ENCODE results near the gene CREB3L1.

Gene CREB3L1

DNA sequence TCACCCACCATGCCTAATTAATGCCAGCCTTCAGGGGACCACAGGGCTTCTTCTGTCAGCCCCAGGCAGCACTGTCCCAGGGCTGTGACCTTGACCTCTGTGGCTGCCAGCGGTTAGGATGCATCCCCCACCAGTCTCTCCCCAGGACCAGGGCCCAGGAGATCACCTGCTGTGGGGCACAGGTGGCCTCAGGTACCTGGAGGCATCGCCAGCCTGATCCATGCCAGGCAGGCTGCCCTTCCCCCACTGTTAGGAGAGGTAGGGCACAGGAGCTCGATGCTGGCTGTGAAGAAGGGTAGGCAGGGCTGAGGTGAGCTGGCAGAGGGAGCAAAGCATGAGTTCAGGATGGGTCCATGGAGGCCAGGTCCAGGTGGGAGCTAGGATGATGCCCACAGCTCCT, 87.3 kb downstream of the CREB3L1 start:
- Histone ChIP-seq H2BK120ac (ENCODE audit: insufficient read depth, low read length, poor library complexity) (no peak overlapping the region), H3K27ac (ENCODE audit: low read depth, low read length) (no peak overlapping the region), H3K27me3 (ENCODE audit: insufficient read depth, low read length) (no peaks in the 10 kb centered on the region), H4K12ac (ENCODE audit: low read depth, low read length) (no peak overlapping the region), H3K23ac (ENCODE audit: low read length) (no peak overlapping the region), H3K9ac (ENCODE audit: low read length) (no peak overlapping the region), H3K4ac (ENCODE audit: low read depth, low read length) (no peak overlapping the region), H3K4me1 (ENCODE audit: control insufficient read depth in 1 of 2, insufficient read depth in 2 of 2, low read length in 2 of 2) (peaks cover 7 to 18% of the 10 kb centered on the region in 2 experiments), H3K36me3 (ENCODE audit: control insufficient read depth in 1 of 2, insufficient read depth in 2 of 2, low read length in 2 of 2) (peaks cover 21 to 27% of the 10 kb centered on the region in 2 experiments), H3K4me3 (ENCODE audit: low read depth, low read length) (no peak overlapping the region), H2AFZ (ENCODE audit: insufficient read depth, low read length, poor library complexity) (no peak overlapping the region), H3K18ac (ENCODE audit: low read length) (no peak overlapping the region), H3K9me3 (ENCODE audit: insufficient read depth, low read depth, low read length) (no peaks in the 10 kb centered on the region), H2BK5ac (ENCODE audit: low read depth, low read length, poor library complexity) (no peak overlapping the region), H3K79me1 (ENCODE audit: low read length) (no peaks in the 10 kb centered on the region), H3K14ac (ENCODE audit: low read length) (no peak overlapping the region), H4K91ac (ENCODE audit: low read depth, low read length) (no peak overlapping the region), H2BK12ac (ENCODE audit: low read length) (no peak overlapping the region), H2AK5ac (ENCODE audit: low read length) (no peak overlapping the region), H4K8ac (ENCODE audit: low read depth, low read length) (no peak overlapping the region), H3K79me2 (ENCODE audit: control insufficient read depth, insufficient read depth, low read length, poor library complexity) (peaks cover 2% of the 10 kb centered on the region), H3K4me2 (ENCODE audit: low read length) (no peak overlapping the region)
- DNase-seq, result no peak
- no CpG with 5 or more reads among the region's 3 CpGs for WGBS (ENCODE audit: extremely low coverage, insufficient coverage, insufficient read length)

DNA sequence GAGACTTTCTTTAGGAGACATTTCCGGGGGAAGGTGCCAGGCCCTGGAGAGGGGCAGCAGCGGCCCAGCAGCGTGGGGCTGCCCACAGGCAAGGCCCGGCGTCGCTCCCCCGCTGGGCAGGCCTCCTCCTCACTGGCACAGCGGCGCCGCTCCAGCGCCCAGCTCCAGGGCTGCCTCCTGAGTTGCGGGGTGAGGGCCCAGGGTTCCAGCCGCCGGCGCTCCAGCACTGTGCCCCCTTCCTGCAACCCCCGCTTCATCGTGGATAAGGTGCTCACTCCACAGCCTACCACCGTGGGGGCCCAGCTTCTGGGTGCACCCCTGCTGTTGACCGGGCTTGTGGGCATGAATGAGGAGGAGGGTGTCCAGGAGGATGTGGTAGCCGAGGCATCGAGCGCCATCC, 88.8 kb downstream of the CREB3L1 start:
- Histone ChIP-seq H3K4me1 (ENCODE audit: control insufficient read depth in 1 of 2, insufficient read depth in 2 of 2, low read length in 2 of 2) (peaks cover 7 to 15% of the 10 kb centered on the region in 2 experiments), H4K12ac (ENCODE audit: low read depth, low read length) (no peak overlapping the region), H3K36me3 (ENCODE audit: control insufficient read depth in 1 of 2, insufficient read depth in 2 of 2, low read length in 2 of 2) (peaks cover 31 to 37% of the 10 kb centered on the region in 2 experiments), H4K91ac (ENCODE audit: low read depth, low read length) (no peak overlapping the region), H3K9ac (ENCODE audit: low read length) (no peak overlapping the region), H3K4me3 (ENCODE audit: low read depth, low read length) (no peak overlapping the region), H2AK5ac (ENCODE audit: low read length) (no peak overlapping the region), H3K27me3 (ENCODE audit: insufficient read depth, low read length) (no peaks in the 10 kb centered on the region), H3K9me3 (ENCODE audit: insufficient read depth, low read depth, low read length) (no peaks in the 10 kb centered on the region), H3K79me2 (ENCODE audit: control insufficient read depth, insufficient read depth, low read length, poor library complexity) (peaks cover 2% of the 10 kb centered on the region), H3K27ac (ENCODE audit: low read depth, low read length) (no peak overlapping the region), H3K14ac (ENCODE audit: low read length) (no peak overlapping the region), H3K79me1 (ENCODE audit: low read length) (no peaks in the 10 kb centered on the region), H3K18ac (ENCODE audit: low read length) (no peak overlapping the region), H2BK12ac (ENCODE audit: low read length) (no peak overlapping the region), H2AFZ (ENCODE audit: insufficient read depth, low read length, poor library complexity) (no peak overlapping the region), H3K23ac (ENCODE audit: low read length) (no peak overlapping the region), H3K4me2 (ENCODE audit: low read length) (no peak overlapping the region), H2BK5ac (ENCODE audit: low read depth, low read length, poor library complexity) (no peak overlapping the region), H4K8ac (ENCODE audit: low read depth, low read length) (no peak overlapping the region), H3K4ac (ENCODE audit: low read depth, low read length) (no peak overlapping the region), H2BK120ac (ENCODE audit: insufficient read depth, low read length, poor library complexity) (no peak overlapping the region)
- DNase-seq, result no peak
- WGBS (ENCODE audit: extremely low coverage, insufficient coverage, insufficient read length), result no CpG with 5 or more reads among the region's 22 CpGs

GRCh38 chr11:46366661-46367161, 89.2 kb downstream of the CREB3L1 start:
- Histone ChIP-seq H3K79me2 (ENCODE audit: control insufficient read depth, insufficient read depth, low read length, poor library complexity) (peaks cover 2% of the 10 kb centered on the region), H2BK5ac (ENCODE audit: low read depth, low read length, poor library complexity) (no peak overlapping the region), H3K4me3 (ENCODE audit: low read depth, low read length) (no peak overlapping the region), H3K4me2 (ENCODE audit: low read length) (no peak overlapping the region), H2BK12ac (ENCODE audit: low read length) (no peak overlapping the region), H2AK5ac (ENCODE audit: low read length) (no peak overlapping the region), H3K9ac (ENCODE audit: low read length) (no peak overlapping the region), H2AFZ (ENCODE audit: insufficient read depth, low read length, poor library complexity) (no peak overlapping the region), H2BK120ac (ENCODE audit: insufficient read depth, low read length, poor library complexity) (no peak overlapping the region), H4K12ac (ENCODE audit: low read depth, low read length) (no peak overlapping the region), H3K9me3 (ENCODE audit: insufficient read depth, low read depth, low read length) (no peaks in the 10 kb centered on the region), H3K36me3 (ENCODE audit: control insufficient read depth in 1 of 2, insufficient read depth in 2 of 2, low read length in 2 of 2) (peaks cover 35 to 41% of the 10 kb centered on the region in 2 experiments), H3K23ac (ENCODE audit: low read length) (no peak overlapping the region), H3K18ac (ENCODE audit: low read length) (no peak overlapping the region), H3K4me1 (ENCODE audit: control insufficient read depth in 1 of 2, insufficient read depth in 2 of 2, low read length in 2 of 2) (peaks cover 7 to 15% of the 10 kb centered on the region in 2 experiments), H4K8ac (ENCODE audit: low read depth, low read length) (no peak overlapping the region), H3K4ac (ENCODE audit: low read depth, low read length) (no peak overlapping the region), H3K27me3 (ENCODE audit: insufficient read depth, low read length) (no peaks in the 10 kb centered on the region), H4K91ac (ENCODE audit: low read depth, low read length) (no peak overlapping the region), H3K14ac (ENCODE audit: low read length) (no peak overlapping the region), H3K79me1 (ENCODE audit: low read length) (no peaks in the 10 kb centered on the region), H3K27ac (ENCODE audit: low read depth, low read length) (no peak overlapping the region)
- no CpG with 5 or more reads among the region's 31 CpGs for WGBS (ENCODE audit: extremely low coverage, insufficient coverage, insufficient read length)
- DNase-seq, result no peak

DNA sequence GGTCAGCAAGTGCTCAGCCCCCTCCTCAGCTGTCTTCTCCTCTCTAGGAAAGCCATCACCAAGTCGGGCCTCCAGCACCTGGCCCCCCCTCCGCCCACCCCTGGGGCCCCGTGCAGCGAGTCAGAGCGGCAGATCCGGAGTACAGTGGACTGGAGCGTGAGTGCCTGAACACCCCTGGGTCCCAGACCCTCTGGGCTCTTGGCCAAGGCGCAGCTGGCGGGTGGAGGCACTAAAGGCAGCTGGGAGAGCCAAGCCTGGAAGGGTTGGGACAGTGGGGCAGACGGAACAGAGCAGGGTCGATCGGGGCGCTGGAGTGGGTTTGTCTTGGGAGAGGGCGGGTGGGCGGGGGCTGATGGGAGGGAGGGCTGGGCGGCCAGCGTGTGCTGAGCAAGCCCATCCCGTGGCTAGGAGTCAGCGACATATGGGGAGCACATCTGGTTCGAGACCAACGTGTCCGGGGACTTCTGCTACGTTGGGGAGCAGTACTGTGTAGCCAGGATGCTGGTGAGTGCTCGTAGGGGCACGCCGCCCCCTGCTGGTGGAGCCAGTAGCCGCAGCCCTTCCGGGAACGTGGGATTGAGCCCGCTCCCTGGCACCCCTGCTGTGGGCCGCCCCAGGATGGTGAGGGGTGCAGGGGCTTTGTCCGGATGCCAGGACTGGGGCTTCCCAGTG, 89.9 kb downstream of the CREB3L1 start:
- H3K9ac ChIP-seq (ENCODE audit: low read length), result no peak overlapping the region
- H3K27me3 ChIP-seq (ENCODE audit: insufficient read depth, low read length), result no peaks in the 10 kb centered on the region
- H3K18ac ChIP-seq (ENCODE audit: low read length), result no peak overlapping the region
- H4K12ac ChIP-seq (ENCODE audit: low read depth, low read length), result no peak overlapping the region
- no peak overlapping the region for H2BK120ac ChIP-seq (ENCODE audit: insufficient read depth, low read length, poor library complexity)
- H3K4me3 ChIP-seq (ENCODE audit: low read depth, low read length), result no peak overlapping the region
- no peaks in the 10 kb centered on the region for H3K79me1 ChIP-seq (ENCODE audit: low read length)
- no CpG with 5 or more reads among the region's 32 CpGs for WGBS (ENCODE audit: extremely low coverage, insufficient coverage, insufficient read length)
- peaks cover 2% of the 10 kb centered on the region for H3K79me2 ChIP-seq (ENCODE audit: control insufficient read depth, insufficient read depth, low read length, poor library complexity)
- no peaks in the 10 kb centered on the region for H3K9me3 ChIP-seq (ENCODE audit: insufficient read depth, low read depth, low read length)
- H3K4me1 ChIP-seq (ENCODE audit: control insufficient read depth in 1 of 2, insufficient read depth in 2 of 2, low read length in 2 of 2), result peaks cover 4 to 15% of the 10 kb centered on the region in 2 experiments
- no peak overlapping the region for H3K4ac ChIP-seq (ENCODE audit: low read depth, low read length)
- no peak overlapping the region for H3K23ac ChIP-seq (ENCODE audit: low read length)
- H2BK12ac ChIP-seq (ENCODE audit: low read length), result no peak overlapping the region
- DNase-seq, result no peak
- no peak overlapping the region for H2AK5ac ChIP-seq (ENCODE audit: low read length)
- H2BK5ac ChIP-seq (ENCODE audit: low read depth, low read length, poor library complexity), result no peak overlapping the region
- H3K27ac ChIP-seq (ENCODE audit: low read depth, low read length), result no peak overlapping the region
- no peak overlapping the region for H3K14ac ChIP-seq (ENCODE audit: low read length)
- no peak overlapping the region for H3K4me2 ChIP-seq (ENCODE audit: low read length)
- H4K8ac ChIP-seq (ENCODE audit: low read depth, low read length), result no peak overlapping the region
- H4K91ac ChIP-seq (ENCODE audit: low read depth, low read length), result no peak overlapping the region
- H3K36me3 ChIP-seq (ENCODE audit: control insufficient read depth in 1 of 2, insufficient read depth in 2 of 2, low read length in 2 of 2), result peaks cover 42 to 44% of the 10 kb centered on the region in 2 experiments
- H2AFZ ChIP-seq (ENCODE audit: insufficient read depth, low read length, poor library complexity), result no peak overlapping the region

All from trophoblast cell (in vitro differentiated cells and primary cell).